Loucy (cell line): ENCODE measurements around the gene PPP1R15B.

Experiments
- H2AFZ ChIP-seq: fragments of 200-600 bp; sonication (generic); 2 replicates; pipeline ENCODE4 v1.6.0; 2016; ENCODE audit warnings: antibody characterized with exemption, mild to moderate bottlenecking, low read length, moderate library complexity
- H3F3A ChIP-seq: fragments of 200-600 bp; 2 replicates; pipeline ENCODE4 v1.6.0; 2016; ENCODE audit warnings: antibody characterized with exemption, low read depth, mild to moderate bottlenecking
- H3K27me3 ChIP-seq: fragments of 200-600 bp; sonication (generic); 2 replicates; pipeline ENCODE4 v1.6.1; 2014; ENCODE audit warnings: low read length, mild to moderate bottlenecking; ENCODE audit not compliant: insufficient read depth, poor library complexity, severe bottlenecking
- H3K36me3 ChIP-seq: fragments of 200-600 bp; sonication (generic); 2 replicates; pipeline ENCODE4 v1.6.1; 2016; ENCODE audit warnings: low read length; ENCODE audit not compliant: insufficient read depth
- H3K4me1 ChIP-seq: fragments of 200-600 bp; sonication (generic); 2 replicates; pipeline ENCODE4 v1.5.1; 2014; ENCODE audit warnings: low read length, mild to moderate bottlenecking; ENCODE audit not compliant: insufficient read depth, poor library complexity, severe bottlenecking
- H3K4me2 ChIP-seq: fragments of 200-600 bp; sonication (generic); 2 replicates; pipeline ENCODE4 v1.6.0; 2014; ENCODE audit warnings: antibody characterized with exemption, low read length, low read depth, mild to moderate bottlenecking; ENCODE audit not compliant: poor library complexity, severe bottlenecking
- H3K4me3 ChIP-seq: fragments of 200-600 bp; sonication (generic); 2 replicates; pipeline ENCODE4 v1.5.1; 2014; ENCODE audit warnings: low read length, mild to moderate bottlenecking, mixed read lengths; ENCODE audit not compliant: poor library complexity, severe bottlenecking
- H3K79me2 ChIP-seq: fragments of 200-600 bp; sonication (generic); 2 replicates; pipeline ENCODE4 v1.6.1; 2014; ENCODE audit warnings: low read length; ENCODE audit not compliant: insufficient read depth
- H3K9ac ChIP-seq: fragments of 200-600 bp; sonication (generic); 2 replicates; pipeline ENCODE4 v1.6.0; 2014; ENCODE audit warnings: mild to moderate bottlenecking, low read depth, low read length, moderate library complexity; ENCODE audit not compliant: poor library complexity, severe bottlenecking
- H3K9me2 ChIP-seq: fragments of 200-600 bp; sonication (generic); replicated peaks from 2 replicates; pipeline ENCODE4 v1.6.1; 2016; ENCODE audit warnings: low read depth, low read length, mixed read lengths
- H3K9me3 ChIP-seq: fragments of 200-600 bp; sonication (generic); 2 replicates; pipeline ENCODE4 v1.6.1; 2014; ENCODE audit warnings: mild to moderate bottlenecking, antibody characterized with exemption, low read length, low read depth; ENCODE audit not compliant: insufficient read depth
- H4K20me1 ChIP-seq: fragments of 200-600 bp; sonication (generic); 2 replicates; pipeline ENCODE4 v1.6.0; 2014; ENCODE audit warnings: antibody characterized with exemption, low read length, mild to moderate bottlenecking; ENCODE audit not compliant: insufficient read depth, poor library complexity, severe bottlenecking
- CTCF ChIP-seq: fragments of 200-600 bp; sonication (generic); conservative IDR thresholded peaks from 2 replicates; pipeline ENCODE4 v1.5.1; 2014; ENCODE audit warnings: mild to moderate bottlenecking, antibody characterized with exemption, low read length
- EZH2phosphoT487 ChIP-seq: fragments of 200-600 bp; IDR thresholded peaks from 2 replicates; pipeline ENCODE4 v1.6.1; 2018; ENCODE audit warnings: antibody characterized with exemption, mild to moderate bottlenecking, moderate library complexity, borderline replicate concordance

Gene PPP1R15B

DNA sequence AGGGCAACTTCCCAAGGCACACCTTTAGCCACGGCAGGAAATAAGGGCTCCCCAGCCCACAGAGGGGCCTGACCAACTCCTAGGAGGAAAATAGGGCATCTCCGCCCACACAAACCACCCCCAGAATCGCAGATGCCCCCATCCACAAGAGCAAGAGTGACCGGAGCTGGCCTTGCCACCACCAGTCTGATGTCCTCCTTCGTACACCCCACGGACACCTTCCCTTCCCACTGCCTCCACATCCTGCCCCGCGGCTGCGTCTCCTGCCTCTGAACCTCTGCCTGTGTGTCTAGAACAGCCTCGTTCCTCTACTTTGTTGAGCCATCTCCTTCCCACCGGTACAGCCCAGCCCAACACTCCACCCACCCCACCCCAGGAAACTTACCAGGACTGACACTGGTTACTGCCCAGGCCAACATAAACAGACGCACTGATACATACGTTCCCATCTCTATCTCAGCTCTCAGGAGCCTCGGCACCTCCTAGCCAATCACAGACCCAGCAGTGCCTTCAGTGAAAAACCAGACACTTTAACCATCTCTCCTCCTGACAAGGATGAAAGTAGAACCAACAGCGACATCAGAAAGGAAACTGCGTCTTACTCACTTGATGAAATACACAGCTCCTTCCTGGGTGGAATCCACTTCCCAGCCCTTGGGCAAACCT, 44.3 kb downstream of the PPP1R15B start:
- TF ChIP-seq CTCF (no peak), EZH2phosphoT487 (no peak)
- no peaks in the 10 kb centered on the region for H3K9me3 ChIP-seq

GRCh38 chr1:204366759-204367158, 44.9 kb downstream of the PPP1R15B start:
- H3K36me3 ChIP-seq = no peaks in the 10 kb centered on the region
- no peaks in the 10 kb centered on the region for H3K79me2 ChIP-seq

More for the DNA sequence above, 44.3 kb downstream of the PPP1R15B start:
- Histone ChIP-seq H3K9me2 (no peaks in the 10 kb centered on the region), H3K36me3 (no peaks in the 10 kb centered on the region), H2AFZ (no peak overlapping the region), H3F3A (no peaks in the 10 kb centered on the region), H3K4me1 (peaks cover 14% of the 10 kb centered on the region), H3K4me3 (no peak overlapping the region), H3K9ac (no peak overlapping the region), H4K20me1 (no peaks in the 10 kb centered on the region), H3K27me3 (no peaks in the 10 kb centered on the region), H3K4me2 (no peak overlapping the region), H3K79me2 (no peaks in the 10 kb centered on the region)

DNA sequence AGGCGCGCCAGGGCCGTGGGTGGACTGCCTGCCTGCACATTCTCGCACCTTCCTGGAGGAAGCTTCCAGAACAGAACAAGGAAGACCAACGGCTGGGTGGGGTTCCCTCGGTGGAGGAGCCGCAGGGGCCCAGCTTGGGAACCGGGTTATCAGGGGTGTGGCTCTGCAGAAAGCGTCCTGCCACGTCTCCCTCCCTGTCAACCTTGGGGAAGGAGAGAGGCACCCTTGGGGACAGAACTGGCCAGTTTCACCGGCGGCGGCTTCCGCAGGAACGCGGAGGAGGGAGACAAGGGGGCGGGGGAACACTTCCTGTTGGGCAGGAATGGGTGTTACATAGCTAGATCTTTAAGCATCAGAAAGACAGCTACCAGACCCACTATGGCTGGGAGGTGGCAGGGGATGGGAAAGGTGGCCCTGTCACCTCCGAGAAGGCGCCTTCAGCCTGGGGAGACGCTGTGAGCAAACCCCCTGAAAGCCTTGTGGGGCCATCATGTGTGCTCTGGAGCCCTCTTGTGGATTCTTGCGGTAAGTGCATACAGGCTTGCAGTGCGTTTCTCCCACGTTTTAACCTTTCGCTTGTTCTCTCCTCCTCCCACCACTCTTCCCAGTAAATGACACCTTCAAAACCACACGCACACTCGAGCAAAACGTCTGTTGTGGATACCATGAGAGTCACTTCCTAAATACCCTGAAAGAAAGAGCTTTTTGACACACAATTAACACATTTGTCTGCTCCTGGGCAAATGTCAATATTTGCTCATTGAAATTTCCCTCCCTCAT, 48.1 kb downstream of the PPP1R15B start:
- Histone ChIP-seq H3K4me1 (peaks cover 28% of the 10 kb centered on the region), H3K9me3 (no peaks in the 10 kb centered on the region), H3K79me2 (no peaks in the 10 kb centered on the region), H3K9me2 (no peaks in the 10 kb centered on the region), H3K4me3 (peak overlapping the region; percentile 70), H3F3A (no peaks in the 10 kb centered on the region), H4K20me1 (no peaks in the 10 kb centered on the region), H3K36me3 (no peaks in the 10 kb centered on the region), H2AFZ (peak overlapping the region; percentile 91), H3K9ac (peak overlapping the region; percentile 63), H3K4me2 (peak overlapping the region; percentile 95), H3K27me3 (no peaks in the 10 kb centered on the region)
- peak; percentile 99 for TF ChIP-seq CTCF
- no peak for TF ChIP-seq EZH2phosphoT487

More at GRCh38 chr1:204366759-204367158, 44.9 kb downstream of the PPP1R15B start:
- H3K9me2 ChIP-seq = no peaks in the 10 kb centered on the region
- no peak overlapping the region for H3K9ac ChIP-seq
- H3F3A ChIP-seq = no peaks in the 10 kb centered on the region
- H3K9me3 ChIP-seq = no peaks in the 10 kb centered on the region
- H3K4me2 ChIP-seq = no peak overlapping the region
- no peak overlapping the region for H2AFZ ChIP-seq
- TF ChIP-seq EZH2phosphoT487 (no peak), CTCF (peak; percentile 65)
- H4K20me1 ChIP-seq = no peaks in the 10 kb centered on the region
- H3K4me3 ChIP-seq = no peak overlapping the region
- peaks cover 14% of the 10 kb centered on the region for H3K4me1 ChIP-seq
- no peaks in the 10 kb centered on the region for H3K27me3 ChIP-seq
